Activated T-cell treated with anti-CD3 and anti-CD28 coated beads, Interleukin-2, amount 50 U/mL, for 72 hours (primary cell): ENCODE data around the gene NEDD1. TPM values are rescaled to one million over a fixed set of nuclear protein-coding genes. Genes with fewer than 3 reads are reported as not detected.

ENCODE experiments used
- ATAC-seq, 2 donors: fragments of 150-1000 bp; cut with Tn5 transposase; replicated peaks in 1 of 2; 2 replicates each; pipeline ENCODE4 v1.10.0; 2021; ENCODE audit warnings: moderate library complexity in 2 of 2, mild to moderate bottlenecking in 1 of 2
- DNase-seq, 2 donors: peaks; one replicate each; pipeline ENCODE4 v3.0.0; 2021 to 2022; ENCODE audit warnings: mixed read lengths in 1 of 2
- H3K27ac Mint-ChIP-seq: one replicate; pipeline ENCODE4 v1.8.0; 2022; ENCODE audit warnings: mild to moderate bottlenecking, moderate library complexity, mixed read lengths
- H3K27me3 Mint-ChIP-seq: one replicate; pipeline ENCODE4 v1.8.0; 2022; ENCODE audit warnings: low read depth, mixed read lengths
- H3K36me3 Mint-ChIP-seq, 2 donors: one replicate each; pipeline ENCODE4 v1.8.0; 2022; ENCODE audit warnings: mixed read lengths in 2 of 2, mild to moderate bottlenecking in 1 of 2; ENCODE audit not compliant: insufficient read depth in 2 of 2
- H3K4me1 Mint-ChIP-seq: one replicate; pipeline ENCODE4 v1.8.0; 2022; ENCODE audit warnings: low read depth, mixed read lengths
- H3K4me3 Mint-ChIP-seq, 2 donors: one replicate each; pipeline ENCODE4 v1.8.0; 2022; ENCODE audit warnings: mild to moderate bottlenecking in 2 of 2, mixed read lengths in 2 of 2, moderate library complexity in 2 of 2
- H3K9me3 Mint-ChIP-seq, 2 donors: one replicate each; pipeline ENCODE4 v1.8.0; 2022; ENCODE audit warnings: mixed read lengths in 2 of 2
- total RNA-seq, 2 donors: library from RNA; stranded (reverse); gene quantifications; one replicate each; pipeline ENCODE4 v1.2.3, GENCODE V29; 2022

The NEDD1 gene
- total RNA-seq, 2 donors from 2014 or later = 57.2 to 58.8 TPM

DNA sequence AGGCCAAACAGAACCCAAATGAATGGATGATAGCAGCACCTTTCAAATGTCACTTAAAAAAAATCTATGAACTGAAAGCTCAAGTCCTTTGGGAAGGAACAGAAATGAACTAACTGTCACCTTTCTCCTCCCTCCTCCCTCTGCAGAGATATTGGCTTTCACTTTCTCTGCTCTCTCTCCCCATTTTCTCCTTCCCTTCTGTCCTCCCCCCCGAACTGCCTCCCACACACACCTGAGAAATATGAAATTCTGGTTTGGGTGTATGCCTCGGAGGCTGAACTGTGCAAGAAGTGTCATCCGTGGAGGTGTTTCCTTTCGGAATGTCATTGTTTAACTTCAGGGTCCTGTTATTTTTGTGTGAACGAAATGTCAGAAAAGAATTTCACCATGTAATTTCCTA, 87.8 kb downstream of the NEDD1 start:
- no peaks in the 10 kb centered on the region for H3K4me1 Mint-ChIP-seq
- no peak overlapping the region for H3K27ac Mint-ChIP-seq
- no peaks in the 10 kb centered on the region for H3K9me3 Mint-ChIP-seq
- H3K4me3 Mint-ChIP-seq = no peak overlapping the region
- H3K36me3 Mint-ChIP-seq = no peaks in the 10 kb centered on the region
- no peak for DNase-seq
- ATAC-seq = no peak
- peaks cover 26% of the 10 kb centered on the region for H3K27me3 Mint-ChIP-seq

DNA sequence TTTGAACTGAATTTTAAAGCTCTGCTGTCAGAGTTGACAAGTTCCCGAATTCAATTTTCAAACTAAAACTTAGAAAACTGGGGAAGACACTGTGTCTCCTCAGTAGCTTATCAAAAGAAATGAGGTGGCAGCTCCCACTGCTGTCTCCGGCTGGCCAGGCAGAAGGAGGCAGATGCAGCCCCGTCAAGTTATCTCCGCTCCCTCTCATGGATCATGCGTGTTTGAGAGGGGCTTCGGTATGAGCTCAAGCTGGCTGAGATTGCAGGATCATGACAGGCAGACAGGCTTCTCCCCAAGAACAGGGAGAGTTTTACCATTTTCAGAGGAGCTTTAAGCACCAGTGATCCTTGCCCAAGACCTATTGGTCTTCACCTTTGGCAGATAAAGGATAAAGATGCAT, 88.8 kb downstream of the NEDD1 start:
- H3K4me1 Mint-ChIP-seq = no peaks in the 10 kb centered on the region
- DNase-seq (no peak), ATAC-seq (no peak)
- H3K27ac Mint-ChIP-seq = no peak overlapping the region
- no peaks in the 10 kb centered on the region for H3K36me3 Mint-ChIP-seq
- no peaks in the 10 kb centered on the region for H3K9me3 Mint-ChIP-seq
- H3K27me3 Mint-ChIP-seq = peaks cover 22% of the 10 kb centered on the region
- H3K4me3 Mint-ChIP-seq = no peak overlapping the region

DNA sequence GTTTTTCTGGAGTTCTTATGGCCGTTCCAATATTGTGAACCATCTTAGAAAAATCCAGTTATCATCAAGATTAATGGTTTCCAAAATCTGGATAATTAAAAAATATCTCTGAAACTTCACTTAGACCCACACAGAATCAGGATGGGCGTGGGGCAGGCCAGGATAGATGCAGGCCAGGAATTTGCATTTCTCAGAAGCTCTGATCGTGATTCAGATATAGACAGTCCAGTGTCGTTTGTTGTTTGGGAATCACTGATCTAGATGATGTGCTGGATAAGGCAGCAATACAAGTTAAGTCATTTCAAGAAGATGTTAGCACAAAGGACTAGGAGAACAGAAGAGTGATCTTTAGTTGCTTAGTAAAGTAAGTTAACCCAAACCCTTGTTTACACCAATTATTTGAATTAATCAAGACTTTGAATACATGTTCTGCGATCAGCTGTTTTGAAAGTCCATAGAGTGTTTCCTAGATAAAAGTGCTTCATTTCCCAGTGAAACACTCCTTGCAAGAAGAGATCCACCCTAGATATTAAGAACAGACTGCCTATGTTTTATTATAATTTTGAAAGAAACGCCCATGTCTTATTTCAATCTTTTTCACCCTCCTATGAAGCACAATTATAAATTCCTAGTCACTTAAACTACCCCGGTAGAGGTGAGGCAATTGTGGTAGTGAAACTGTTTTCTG, 90.9 kb downstream of the NEDD1 start:
- no peak for DNase-seq
- Mint-ChIP-seq H3K9me3 (no peaks in the 10 kb centered on the region), H3K36me3 (no peaks in the 10 kb centered on the region), H3K27ac (no peak overlapping the region), H3K27me3 (peaks cover 12% of the 10 kb centered on the region), H3K4me3 (no peak overlapping the region), H3K4me1 (no peaks in the 10 kb centered on the region)
- ATAC-seq = no peak

DNA sequence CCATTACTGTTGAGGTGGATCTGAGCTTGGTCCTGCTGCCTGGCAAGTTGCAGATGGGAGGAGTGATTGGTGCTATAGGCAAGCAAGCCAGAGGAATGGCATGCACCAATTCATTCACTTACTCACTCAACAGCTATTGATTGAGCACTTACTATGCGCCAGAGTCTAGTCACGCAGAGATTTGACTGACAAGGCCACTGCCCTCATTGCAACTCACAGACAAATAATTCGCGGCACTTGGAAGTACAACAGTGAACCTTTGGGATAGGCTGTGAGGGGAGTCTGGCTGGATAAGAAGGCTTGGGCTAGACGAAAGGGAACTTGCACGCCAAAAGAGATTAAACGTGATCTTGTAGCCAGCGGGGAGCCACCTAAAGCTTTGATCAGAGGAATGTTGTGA, 96.2 kb downstream of the NEDD1 start:
- peaks cover 20% of the 10 kb centered on the region for H3K27me3 Mint-ChIP-seq

More for the DNA sequence above, 96.2 kb downstream of the NEDD1 start:
- no peaks in the 10 kb centered on the region for H3K9me3 Mint-ChIP-seq
- H3K36me3 Mint-ChIP-seq = no peaks in the 10 kb centered on the region
- ATAC-seq (no peak), DNase-seq (no peak)
- H3K27ac Mint-ChIP-seq = no peak overlapping the region
- H3K4me3 Mint-ChIP-seq = no peak overlapping the region
- no peaks in the 10 kb centered on the region for H3K4me1 Mint-ChIP-seq
